HepG2 (cell line): ENCODE data around the gene NOTUM. TPM values are rescaled to one million over a fixed set of nuclear protein-coding genes. Genes with fewer than 3 reads are reported as not detected.

Experiments used
- ARID4A ChIP-seq: sonication (generic); formaldehyde crosslinking; IDR thresholded peaks from 2 replicates; pipeline ENCODE4 v1.5.0; 2020; ENCODE audit warnings: mild to moderate bottlenecking, missing genetic modification reagents, borderline replicate concordance
- ATF7 ChIP-seq, 2 experiments: fragments of 450-650 bp in 1 of 2; sonication (generic) in 1 of 2; formaldehyde crosslinking in 1 of 2; IDR thresholded peaks; 2 replicates each; pipeline versions ENCODE4 v1.4.0 to v1.6.1; 2016 to 2020; ENCODE audit warnings: antibody characterized with exemption in 1 of 2, mild to moderate bottlenecking in 1 of 2, missing genetic modification reagents in 1 of 2
- HBP1 ChIP-seq: IDR thresholded peaks from 2 replicates; pipeline ENCODE4 v1.6.1; 2016; ENCODE audit warnings: low read depth, control low read depth
- HHEX ChIP-seq: IDR thresholded peaks from 2 replicates; pipeline ENCODE4 v1.6.1; 2016; ENCODE audit warnings: control low read depth
- KDM2A ChIP-seq: sonication (generic); formaldehyde crosslinking; IDR thresholded peaks from 2 replicates; pipeline ENCODE4 v1.4.0; 2020; ENCODE audit warnings: low read depth, missing genetic modification reagents, borderline replicate concordance
- SETDB1 ChIP-seq: sonication (generic); formaldehyde crosslinking; IDR thresholded peaks from 2 replicates; pipeline ENCODE4 v1.5.1; 2020; ENCODE audit warnings: missing genetic modification reagents, mild to moderate bottlenecking, borderline replicate concordance
- SNAPC2 ChIP-seq: sonication (generic); formaldehyde crosslinking; IDR thresholded peaks from 2 replicates; pipeline ENCODE4 v1.8.1; 2022; ENCODE audit warnings: mild to moderate bottlenecking, missing genetic modification reagents
- SOX6 ChIP-seq, 2 experiments: fragments of 450-650 bp in 1 of 2; sonication (generic) in 1 of 2; formaldehyde crosslinking in 1 of 2; IDR thresholded peaks; 2 replicates each; pipeline versions ENCODE4 v1.4.0 to v1.6.1; 2017 to 2020; ENCODE audit warnings: antibody characterized with exemption in 1 of 2, mild to moderate bottlenecking in 1 of 2, missing genetic modification reagents in 1 of 2
- THAP9 ChIP-seq: sonication (generic); formaldehyde crosslinking; IDR thresholded peaks from 2 replicates; pipeline ENCODE4; 2020; ENCODE audit warnings: missing genetic modification reagents, mild to moderate bottlenecking, borderline replicate concordance
- U2AF1 ChIP-seq: fragments of 200-400 bp; formaldehyde crosslinking; optimal IDR thresholded peaks from 2 replicates; pipeline ENCODE3; 2017; ENCODE audit warnings: mild to moderate bottlenecking, low read depth, low read length
- ZFP41 ChIP-seq: sonication (generic); formaldehyde crosslinking; IDR thresholded peaks from 2 replicates; pipeline ENCODE4 v1.4.0; 2020; ENCODE audit warnings: mild to moderate bottlenecking, missing genetic modification reagents, borderline replicate concordance
- ZNF138 ChIP-seq: sonication (generic); formaldehyde crosslinking; IDR thresholded peaks from 2 replicates; pipeline ENCODE4 v1.5.0; 2020; ENCODE audit warnings: mild to moderate bottlenecking, low read depth, missing genetic modification reagents
- ZNF292 ChIP-seq: sonication (generic); formaldehyde crosslinking; IDR thresholded peaks from 2 replicates; pipeline ENCODE4 v1.8.1; 2022; ENCODE audit warnings: mild to moderate bottlenecking, low read depth, missing genetic modification reagents, borderline replicate concordance
- ZSCAN9 ChIP-seq: IDR thresholded peaks from 2 replicates; pipeline ENCODE4 v1.6.1; 2016; ENCODE audit warnings: borderline replicate concordance
- polyA plus RNA-seq, 8 experiments: library from polyadenylated mRNA; depleted of rRNA in 3 of 8; stranded (reverse) in 7 of 8; unstranded in 1 of 8; fragments of >200 nt; fragmentation: Illumina TruSeq in 4 of 8; extraction: Trizol in 4 of 8; gene quantifications; 2 replicates each; pipeline versions ENCODE4 v1.2.1 to v1.2.3, GENCODE V29; 2011 to 2016; ENCODE audit warnings: low read depth in 4 of 8, missing spikeins in 1 of 8, mixed read lengths in 1 of 8; ENCODE audit not compliant: insufficient read depth in 1 of 8
- total RNA-seq, 5 experiments: library from RNA; depleted of rRNA; stranded (reverse); fragments of >200 nt; fragmentation: Illumina TruSeq; extraction: Trizol; gene quantifications; 2 replicates each; pipeline ENCODE4 v1.2.3, GENCODE V29; 2016; ENCODE audit warnings: low read depth in 1 of 5
- TF ChIP-seq, protein P1 (sequence below): sonication (generic); formaldehyde crosslinking; IDR thresholded peaks from 2 replicates; pipeline ENCODE4 v1.5.1; 2020; ENCODE audit warnings: mild to moderate bottlenecking, missing genetic modification reagents

NOTUM gene
- total and polyA plus RNA-seq, 2 of the 13 experiments (the other 11 are each of a cell fraction or from before 2014, with no cell fraction given) = 150 to 160 TPM

DNA sequence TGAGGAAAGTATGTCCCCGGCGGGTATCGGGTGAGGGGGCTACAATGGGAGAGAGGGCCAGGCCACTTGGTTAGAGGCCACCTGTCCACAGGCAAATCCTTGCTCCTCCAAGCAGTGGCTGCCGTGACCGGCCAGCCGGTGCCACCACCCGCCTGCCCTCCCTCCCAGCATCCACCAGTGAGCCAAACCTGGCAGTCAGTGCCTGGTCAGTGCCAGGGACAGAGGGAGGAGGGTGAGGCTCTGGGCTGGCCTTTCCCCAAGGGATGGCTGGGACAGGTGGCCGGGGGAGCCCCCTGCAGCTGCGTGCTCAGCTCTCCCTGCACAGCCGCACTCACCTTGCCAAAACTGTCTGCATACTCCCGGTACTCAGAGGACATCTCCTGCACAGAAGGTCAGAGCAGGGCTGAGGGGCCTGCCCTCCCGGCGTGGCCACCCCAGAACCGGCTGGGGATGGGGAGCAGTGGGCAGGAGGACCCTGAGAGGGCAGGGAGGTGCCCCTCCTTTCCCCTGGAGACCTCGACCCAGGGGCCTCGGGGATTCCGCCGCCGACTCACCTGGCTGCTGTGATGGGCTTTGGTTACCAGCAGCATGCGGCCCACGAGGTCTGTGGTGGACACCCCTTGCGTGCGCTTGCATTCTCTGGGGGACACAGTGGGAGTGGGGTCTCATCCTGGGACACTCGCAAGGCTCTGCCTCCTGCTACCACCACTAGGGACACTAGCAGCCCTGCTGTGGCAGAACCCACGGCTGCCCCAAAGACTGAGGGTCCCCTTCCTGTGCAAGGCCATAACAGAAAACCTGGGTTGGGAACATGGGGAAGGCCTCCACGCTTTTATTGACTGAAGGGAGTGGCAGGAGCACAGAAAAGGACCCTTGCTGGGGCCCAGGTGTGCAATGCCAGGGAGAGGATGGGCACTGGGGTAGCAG is 53.5 kb downstream of the NOTUM start (continued):
- no peak for TF ChIP-seq THAP9 (CRISPR knock-in tag)
- 0 out of 2 replicates have a peak, but pooled peaks have one; percentile 9 for TF ChIP-seq KDM2A
- no peak for TF ChIP-seq ZSCAN9 (CRISPR knock-in tag)
- TF ChIP-seq U2AF1 = no peak
- TF ChIP-seq HHEX (CRISPR knock-in tag) = no peak
- TF ChIP-seq HBP1 (CRISPR knock-in tag) = no peak
- no peak for TF ChIP-seq SETDB1 (CRISPR knock-in tag)
- TF ChIP-seq SOX6 (IDR thresholded peaks at IDR 0.05) = no peak
- TF ChIP-seq SOX6 (CRISPR knock-in tag; IDR thresholded peaks at IDR 0.05) = no peak
- 0 out of 2 replicates have a peak, but pooled peaks have one; percentile 8 for TF ChIP-seq ARID4A (CRISPR knock-in tag)
- TF ChIP-seq ZNF292 (CRISPR knock-in tag) = no peak
- TF ChIP-seq, protein P1, sequence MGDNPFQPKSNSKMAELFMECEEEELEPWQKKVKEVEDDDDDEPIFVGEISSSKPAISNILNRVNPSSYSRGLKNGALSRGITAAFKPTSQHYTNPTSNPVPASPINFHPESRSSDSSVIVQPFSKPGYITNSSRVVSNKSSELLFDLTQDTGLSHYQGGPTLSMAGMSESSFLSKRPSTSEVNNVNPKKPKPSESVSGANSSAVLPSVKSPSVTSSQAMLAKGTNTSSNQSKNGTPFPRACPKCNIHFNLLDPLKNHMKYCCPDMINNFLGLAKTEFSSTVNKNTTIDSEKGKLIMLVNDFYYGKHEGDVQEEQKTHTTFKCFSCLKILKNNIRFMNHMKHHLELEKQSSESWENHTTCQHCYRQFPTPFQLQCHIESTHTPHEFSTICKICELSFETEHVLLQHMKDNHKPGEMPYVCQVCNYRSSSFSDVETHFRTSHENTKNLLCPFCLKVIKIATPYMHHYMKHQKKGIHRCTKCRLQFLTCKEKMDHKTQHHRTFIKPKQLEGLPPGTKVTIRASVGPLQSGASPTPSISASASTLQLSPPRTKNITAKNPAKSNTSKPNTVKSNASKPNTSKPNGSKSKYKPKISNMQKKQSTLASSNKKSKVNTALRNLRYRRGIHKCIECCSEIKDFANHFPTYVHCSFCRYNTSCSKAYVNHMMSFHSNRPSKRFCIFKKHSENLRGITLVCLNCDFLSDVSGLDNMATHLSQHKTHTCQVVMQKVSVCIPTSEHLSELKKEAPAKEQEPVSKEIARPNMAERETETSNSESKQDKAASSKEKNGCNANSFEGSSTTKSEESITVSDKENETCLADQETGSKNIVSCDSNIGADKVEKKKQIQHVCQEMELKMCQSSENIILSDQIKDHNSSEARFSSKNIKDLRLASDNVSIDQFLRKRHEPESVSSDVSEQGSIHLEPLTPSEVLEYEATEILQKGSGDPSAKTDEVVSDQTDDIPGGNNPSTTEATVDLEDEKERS = no peak
- TF ChIP-seq SNAPC2 = no peak
- TF ChIP-seq ZFP41 = no peak
- no peak for TF ChIP-seq ATF7 (IDR thresholded peaks at IDR 0.05)
- no peak for TF ChIP-seq ATF7 (CRISPR knock-in tag; IDR thresholded peaks at IDR 0.05)
- no peak for TF ChIP-seq ZNF138
